ENCODE measurements around the gene DNAJB2.

DNAJB2 gene

GRCh38 chr2:219261024-219261855, 17.9 kb upstream of the DNAJB2 start:
- DNase-seq (ENCODE audit: insufficient read length): no peak
- no peak for FAIRE-seq
- no peak for TF ChIP-seq TAF1 (IDR thresholded peaks at IDR 0.05; ENCODE audit: borderline replicate concordance, low read depth, low read length)

GRCh38 chr2:219266232-219266631, 12.9 kb upstream of the DNAJB2 start:
- DNase-seq (ENCODE audit: insufficient read length) (no peak), FAIRE-seq (no peak)
- TF ChIP-seq TAF1 (IDR thresholded peaks at IDR 0.05; ENCODE audit: borderline replicate concordance, low read depth, low read length) (no peak), POLR2A (IDR thresholded peaks at IDR 0.05; ENCODE audit: low read depth, low read length) (no peak), POLR2AphosphoS5 (IDR thresholded peaks at IDR 0.05; ENCODE audit: low read depth, low read length) (no peak)

DNA sequence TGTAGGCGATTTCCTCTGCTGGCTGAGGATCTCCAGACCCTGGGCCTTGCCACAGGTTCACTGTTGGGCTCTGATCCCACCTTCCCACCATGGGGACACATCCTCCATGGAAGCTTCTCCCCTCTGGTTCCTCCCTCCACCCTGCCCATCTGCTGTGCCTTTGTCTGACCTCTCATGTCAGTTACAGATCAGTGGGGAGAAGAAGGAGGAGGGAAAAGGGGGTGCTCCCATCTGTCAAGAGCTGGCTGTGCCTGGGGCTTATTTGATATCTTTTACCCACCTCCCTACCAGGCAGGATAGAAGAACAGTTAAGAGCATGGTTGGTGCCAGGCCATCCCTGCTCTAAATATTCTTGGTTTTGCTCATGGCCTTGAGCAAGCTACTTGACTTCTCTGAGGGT, 12.3 kb upstream of the DNAJB2 start:
- DNase-seq (ENCODE audit: insufficient read length): no peak
- TF ChIP-seq POLR2A (IDR thresholded peaks at IDR 0.05; ENCODE audit: low read depth, low read length) (no peak), POLR2AphosphoS5 (IDR thresholded peaks at IDR 0.05; ENCODE audit: low read depth, low read length) (no peak), TAF1 (IDR thresholded peaks at IDR 0.05; ENCODE audit: borderline replicate concordance, low read depth, low read length) (no peak)
- no peak for FAIRE-seq

DNA sequence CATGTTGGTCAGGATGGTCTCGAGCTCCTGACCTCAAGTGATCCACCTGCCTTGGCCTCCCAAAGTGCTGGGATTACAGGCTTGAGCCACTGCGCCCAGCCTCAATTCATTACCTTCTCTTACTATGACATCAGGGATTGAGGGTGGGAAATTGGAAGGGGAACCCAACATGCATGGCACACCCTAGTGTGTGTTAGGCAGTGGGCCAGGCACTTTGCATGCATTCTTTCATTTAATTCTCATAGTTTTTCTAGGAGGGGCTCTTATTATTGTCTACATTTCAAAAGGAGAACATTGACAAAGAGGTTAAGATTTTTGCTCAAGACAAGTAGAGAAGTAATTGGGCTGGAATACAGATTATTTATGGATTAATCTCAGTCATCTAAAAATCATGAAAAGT, 10.9 kb upstream of the DNAJB2 start:
- no peak for TF ChIP-seq POLR2A (IDR thresholded peaks at IDR 0.05; ENCODE audit: low read depth, low read length)
- no peak for TF ChIP-seq TAF1 (IDR thresholded peaks at IDR 0.05; ENCODE audit: borderline replicate concordance, low read depth, low read length)
- no peak for TF ChIP-seq POLR2AphosphoS5 (IDR thresholded peaks at IDR 0.05; ENCODE audit: low read depth, low read length)
- FAIRE-seq: no peak
- no peak for DNase-seq (ENCODE audit: insufficient read length)

DNA sequence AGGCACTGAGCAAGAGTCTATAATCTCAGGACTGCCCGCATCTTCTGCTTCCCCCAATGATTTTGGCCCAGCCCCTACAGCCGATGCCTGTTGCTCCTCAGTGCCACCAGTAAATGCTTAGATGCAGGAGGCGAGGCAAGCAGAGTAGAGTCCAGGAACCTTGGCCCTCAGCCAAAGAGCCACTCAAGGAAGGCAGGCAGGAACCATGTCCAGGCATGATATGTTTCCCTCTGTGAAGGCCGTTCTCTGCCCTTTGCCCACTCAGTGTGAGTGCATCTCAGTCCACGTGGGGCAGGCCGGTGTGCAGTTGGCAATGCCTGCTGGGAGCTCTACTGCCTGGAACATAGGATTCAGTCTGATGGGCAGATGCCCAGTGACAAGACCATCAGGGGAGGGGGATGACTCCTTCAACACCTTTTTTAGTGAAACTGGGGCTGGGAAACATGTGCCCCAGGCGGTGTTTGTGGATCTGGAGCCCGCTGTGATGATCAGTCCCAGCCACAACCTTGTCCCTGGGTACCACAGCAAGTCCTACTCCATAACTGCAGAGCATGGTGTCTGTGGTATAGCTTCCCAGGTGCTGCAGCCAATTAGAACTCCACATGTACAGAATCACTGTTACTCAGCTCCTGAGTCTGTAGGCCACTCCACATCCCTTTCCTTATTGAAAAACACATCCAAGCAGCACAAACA, 9.7 kb upstream of the DNAJB2 start:
- no peak for DNase-seq (ENCODE audit: insufficient read length)
- no peak for TF ChIP-seq POLR2A (IDR thresholded peaks at IDR 0.05; ENCODE audit: low read depth, low read length)
- no peak for TF ChIP-seq TAF1 (IDR thresholded peaks at IDR 0.05; ENCODE audit: borderline replicate concordance, low read depth, low read length)
- no peak for TF ChIP-seq POLR2AphosphoS5 (IDR thresholded peaks at IDR 0.05; ENCODE audit: low read depth, low read length)
- FAIRE-seq: no peak

DNA sequence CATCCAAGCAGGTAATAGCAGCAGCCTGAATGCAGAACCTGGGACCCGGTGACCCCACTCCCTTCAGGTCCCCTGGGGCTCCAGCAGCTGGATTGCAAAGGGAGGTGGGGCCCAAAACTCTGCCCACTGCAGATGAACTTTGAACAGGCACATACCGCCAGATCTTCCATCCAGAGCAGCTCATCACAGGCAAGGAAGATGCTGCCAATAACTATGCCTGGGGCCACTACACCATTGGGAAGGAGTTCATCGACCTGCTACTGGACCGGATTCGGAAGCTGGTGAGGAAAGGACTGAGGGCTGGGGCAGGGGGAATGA, 9.2 kb upstream of the DNAJB2 start:
- FAIRE-seq: no peak
- DNase-seq (ENCODE audit: insufficient read length): no peak
- TF ChIP-seq TAF1 (IDR thresholded peaks at IDR 0.05; ENCODE audit: borderline replicate concordance, low read depth, low read length) (no peak), POLR2AphosphoS5 (IDR thresholded peaks at IDR 0.05; ENCODE audit: low read depth, low read length) (no peak), POLR2A (IDR thresholded peaks at IDR 0.05; ENCODE audit: low read depth, low read length) (no peak)

GRCh38 chr2:219271021-219271420, 8.1 kb upstream of the DNAJB2 start:
- DNase-seq (ENCODE audit: insufficient read length): no peak
- FAIRE-seq: no peak
- TF ChIP-seq POLR2AphosphoS5 (IDR thresholded peaks at IDR 0.05; ENCODE audit: low read depth, low read length) (no peak), POLR2A (IDR thresholded peaks at IDR 0.05; ENCODE audit: low read depth, low read length) (no peak), TAF1 (IDR thresholded peaks at IDR 0.05; ENCODE audit: borderline replicate concordance, low read depth, low read length) (no peak)

GRCh38 chr2:219272356-219272755, 6.8 kb upstream of the DNAJB2 start:
- no peak for DNase-seq (ENCODE audit: insufficient read length)
- TF ChIP-seq POLR2AphosphoS5 (IDR thresholded peaks at IDR 0.05; ENCODE audit: low read depth, low read length): no peak
- no peak for TF ChIP-seq POLR2A (IDR thresholded peaks at IDR 0.05; ENCODE audit: low read depth, low read length)
- TF ChIP-seq TAF1 (IDR thresholded peaks at IDR 0.05; ENCODE audit: borderline replicate concordance, low read depth, low read length): no peak
- FAIRE-seq: no peak

GRCh38 chr2:219272995-219273394, 6.2 kb upstream of the DNAJB2 start:
- FAIRE-seq (no peak), DNase-seq (ENCODE audit: insufficient read length) (no peak)
- no peak for TF ChIP-seq TAF1 (IDR thresholded peaks at IDR 0.05; ENCODE audit: borderline replicate concordance, low read depth, low read length)
- TF ChIP-seq POLR2AphosphoS5 (IDR thresholded peaks at IDR 0.05; ENCODE audit: low read depth, low read length): no peak
- TF ChIP-seq POLR2A (IDR thresholded peaks at IDR 0.05; ENCODE audit: low read depth, low read length): no peak

DNA sequence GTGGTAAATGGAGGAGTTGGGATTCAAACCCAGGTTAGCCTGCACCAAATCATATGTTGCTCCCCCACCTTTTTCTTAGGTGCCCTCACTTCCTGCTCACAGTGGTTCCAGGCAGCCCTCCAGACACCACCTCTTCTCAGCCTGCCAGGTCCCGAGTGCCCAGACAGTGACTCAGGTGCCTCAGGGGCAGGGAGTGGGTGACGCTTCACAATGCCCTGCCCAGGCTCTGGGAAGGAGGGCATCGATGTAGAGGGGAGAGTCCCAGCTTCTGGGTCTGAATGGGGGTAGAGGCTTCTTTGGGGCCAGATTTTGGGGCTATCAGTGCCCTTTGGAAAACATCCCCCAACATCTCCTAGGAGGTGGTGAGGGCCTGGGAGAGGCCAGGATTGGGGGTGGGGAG, 5.2 kb upstream of the DNAJB2 start:
- FAIRE-seq (no peak), DNase-seq (ENCODE audit: insufficient read length) (no peak)
- TF ChIP-seq TAF1 (IDR thresholded peaks at IDR 0.05; ENCODE audit: borderline replicate concordance, low read depth, low read length): no peak
- no peak for TF ChIP-seq POLR2A (IDR thresholded peaks at IDR 0.05; ENCODE audit: low read depth, low read length)
- TF ChIP-seq POLR2AphosphoS5 (IDR thresholded peaks at IDR 0.05; ENCODE audit: low read depth, low read length): no peak

DNA sequence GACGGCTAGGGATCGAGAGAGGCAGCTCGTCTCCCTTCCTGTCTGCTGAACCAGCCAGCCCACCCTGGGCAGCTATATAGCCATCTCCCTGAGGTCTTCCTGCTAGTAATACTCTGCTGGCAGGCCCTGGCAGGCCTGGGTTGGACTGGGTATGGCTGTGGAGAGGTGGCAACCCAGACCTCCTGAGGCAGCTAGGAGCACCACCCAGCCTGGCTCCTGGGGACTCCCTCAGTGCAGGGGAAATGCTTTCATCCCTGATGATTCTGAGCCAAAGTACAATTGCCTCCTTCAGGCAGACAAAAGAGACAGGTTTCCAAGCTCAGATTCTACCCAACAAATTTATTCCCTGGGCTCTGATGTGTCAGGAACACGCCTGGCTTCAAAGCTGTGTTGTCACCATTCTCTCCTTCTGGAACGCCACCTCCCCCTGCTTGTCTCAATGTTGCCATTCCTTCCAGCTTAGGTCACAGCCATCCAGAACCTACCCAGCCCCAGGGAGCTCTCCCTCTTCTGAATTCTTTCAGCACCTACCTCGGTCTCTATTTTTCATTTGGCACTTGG, 4.7 kb upstream of the DNAJB2 start:
- no peak for DNase-seq (ENCODE audit: insufficient read length)
- TF ChIP-seq POLR2AphosphoS5 (IDR thresholded peaks at IDR 0.05; ENCODE audit: low read depth, low read length) (no peak), TAF1 (IDR thresholded peaks at IDR 0.05; ENCODE audit: borderline replicate concordance, low read depth, low read length) (no peak), POLR2A (IDR thresholded peaks at IDR 0.05; ENCODE audit: low read depth, low read length) (no peak)
- no peak for FAIRE-seq
